Gastrocnemius medialis (tissue), 4 donors: ENCODE data around the gene PHC3. TPM values are rescaled to one million over a fixed set of nuclear protein-coding genes. Genes with fewer than 3 reads are reported as not detected.
"Not testable (repeated sequence)": the region's sequence is repeated elsewhere in the genome, so short reads cannot be mapped to it uniquely, and the experiment has no call there.

Experiments
- ATAC-seq, 2 donors: fragments of 150-250 bp; one replicate each; pipeline ENCODE4 v1.9.1; 2016
- DNase-seq, 2 donors: peaks; one replicate each; pipeline ENCODE4 v3.0.0-alpha.2; 2019
- H3K27ac ChIP-seq, 4 donors: fragments of 200-600 bp; sonication (generic); 1 replicate in 1 of 4; 2 replicates in 3 of 4; pipeline ENCODE4 v1.5.1; 2016 to 2018; ENCODE audit warnings: mild to moderate bottlenecking in 2 of 4, moderate library complexity in 1 of 4
- H3K27me3 ChIP-seq, 3 donors: fragments of 200-600 bp; sonication (generic) in 2 of 3; 1 replicate in 1 of 3; 2 replicates in 2 of 3; pipeline versions ENCODE4 v1.5.1 to v1.6.0; 2016 to 2019; ENCODE audit warnings: mild to moderate bottlenecking in 1 of 3, moderate library complexity in 1 of 3
- H3K36me3 ChIP-seq, 2 donors: fragments of 200-600 bp; sonication (generic) in 1 of 2; one replicate each; pipeline ENCODE4 v1.5.1; 2017 to 2018
- H3K4me1 ChIP-seq, 2 donors: fragments of 200-600 bp; sonication (generic) in 1 of 2; one replicate each; pipeline ENCODE4 v1.5.1; 2016 to 2017; ENCODE audit warnings: mild to moderate bottlenecking in 2 of 2
- H3K4me3 ChIP-seq, 4 donors: fragments of 200-600 bp; sonication (generic) in 3 of 4; 1 replicate in 1 of 4; 2 replicates in 3 of 4; pipeline ENCODE4 v1.5.1; 2016 to 2019; ENCODE audit warnings: mild to moderate bottlenecking in 2 of 4
- H3K9me3 ChIP-seq, 3 donors: fragments of 200-600 bp; sonication (generic) in 2 of 3; 1 replicate in 1 of 3; 2 replicates in 2 of 3; pipeline ENCODE4 v1.5.1; 2016 to 2019
- POLR2A ChIP-seq, 2 donors: fragments of 450-650 bp; IDR thresholded peaks; one replicate each; pipeline ENCODE4 v1.6.1; 2017; ENCODE audit warnings: antibody characterized with exemption in 2 of 2, mild to moderate bottlenecking in 2 of 2, moderate library complexity in 2 of 2
- in situ Hi-C, 4 donors: fragments of 200-750 bp; cut with MboI; loops; one replicate each; pipeline versions ENCODE4 v1.15.0 to v1.8.0; 2017; ENCODE audit warnings: low sequenced_read_pairs in 4 of 4
- intact Hi-C: fragments of 100-400 bp; cut with DNase I; formaldehyde crosslinking; loops from one replicate; pipeline ENCODE4 v1.15.1; 2023; ENCODE audit warnings: low total_unique reads
- total RNA-seq, 4 donors: library from RNA; depleted of rRNA; stranded (reverse); fragments of >200 nt; gene quantifications; one replicate each; pipeline versions ENCODE4 v1.1.0 to v1.2.3, GENCODE V29; 2016
- TF ChIP-seq, protein P1 (sequence below), 5 experiments: fragments of 450-650 bp in 3 of 5; fragments of 200-600 bp in 2 of 5; sonication (generic) in 2 of 5; IDR thresholded peaks in 4 of 5; conservative IDR thresholded peaks in 1 of 5; 1 replicate in 4 of 5; 2 replicates in 1 of 5; pipeline ENCODE4 v1.5.1; 2016 to 2019; ENCODE audit warnings: antibody characterized with exemption in 5 of 5, mild to moderate bottlenecking in 3 of 5, moderate library complexity in 3 of 5

Gene PHC3
- total RNA-seq, 4 donors from 2014 or later, result 25.4 to 37.0 (median 32.4) TPM

GRCh38 chr3:170219850-170220249 lies 38.3 kb upstream of the PHC3 start:
- DNase-seq, result no peak
- no peak for TF ChIP-seq POLR2A (IDR thresholded peaks at IDR 0.05)
- TF ChIP-seq, protein P1, sequence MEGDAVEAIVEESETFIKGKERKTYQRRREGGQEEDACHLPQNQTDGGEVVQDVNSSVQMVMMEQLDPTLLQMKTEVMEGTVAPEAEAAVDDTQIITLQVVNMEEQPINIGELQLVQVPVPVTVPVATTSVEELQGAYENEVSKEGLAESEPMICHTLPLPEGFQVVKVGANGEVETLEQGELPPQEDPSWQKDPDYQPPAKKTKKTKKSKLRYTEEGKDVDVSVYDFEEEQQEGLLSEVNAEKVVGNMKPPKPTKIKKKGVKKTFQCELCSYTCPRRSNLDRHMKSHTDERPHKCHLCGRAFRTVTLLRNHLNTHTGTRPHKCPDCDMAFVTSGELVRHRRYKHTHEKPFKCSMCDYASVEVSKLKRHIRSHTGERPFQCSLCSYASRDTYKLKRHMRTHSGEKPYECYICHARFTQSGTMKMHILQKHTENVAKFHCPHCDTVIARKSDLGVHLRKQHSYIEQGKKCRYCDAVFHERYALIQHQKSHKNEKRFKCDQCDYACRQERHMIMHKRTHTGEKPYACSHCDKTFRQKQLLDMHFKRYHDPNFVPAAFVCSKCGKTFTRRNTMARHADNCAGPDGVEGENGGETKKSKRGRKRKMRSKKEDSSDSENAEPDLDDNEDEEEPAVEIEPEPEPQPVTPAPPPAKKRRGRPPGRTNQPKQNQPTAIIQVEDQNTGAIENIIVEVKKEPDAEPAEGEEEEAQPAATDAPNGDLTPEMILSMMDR (IDR thresholded peaks at IDR 0.05 in 4 of 5, conservative IDR thresholded peaks at IDR 0.05 in 1 of 5), result no peak
- no peak for ATAC-seq
- no peaks in the 10 kb centered on the region for H3K27me3 ChIP-seq
- H3K27ac ChIP-seq, result no peak overlapping the region
- in situ Hi-C loops, result no loop called here
- H3K4me1 ChIP-seq, result peaks cover 6 to 10% of the 10 kb centered on the region in 2 donors
- no peak overlapping the region for H3K4me3 ChIP-seq
- H3K36me3 ChIP-seq, result no peaks in the 10 kb centered on the region
- intact Hi-C loops, result no loop called here
- H3K9me3 ChIP-seq, result no peaks in the 10 kb centered on the region

GRCh38 chr3:170211668-170212067 lies 30.1 kb upstream of the PHC3 start:
- no peak overlapping the region for H3K27ac ChIP-seq
- no peaks in the 10 kb centered on the region for H3K9me3 ChIP-seq
- no peak for ATAC-seq
- H3K4me1 ChIP-seq, result no peaks in the 10 kb centered on the region
- in situ Hi-C loops, result no loop called here
- intact Hi-C loops, result no loop called here
- H3K36me3 ChIP-seq, result no peaks in the 10 kb centered on the region
- DNase-seq, result no peak
- H3K27me3 ChIP-seq, result no peaks in the 10 kb centered on the region
- no peak overlapping the region for H3K4me3 ChIP-seq
- TF ChIP-seq POLR2A (IDR thresholded peaks at IDR 0.05), result no peak
- TF ChIP-seq, protein P1 (IDR thresholded peaks at IDR 0.05 in 4 of 5, conservative IDR thresholded peaks at IDR 0.05 in 1 of 5), result no peak

- DNase-seq (no peak), ATAC-seq (no peak)
- H3K27ac ChIP-seq, result no peak overlapping the region
- intact Hi-C loops (no loop called here), in situ Hi-C loops (no loop called here)
- H3K4me1 ChIP-seq, result no peaks in the 10 kb centered on the region
- no peaks in the 10 kb centered on the region for H3K9me3 ChIP-seq
- H3K36me3 ChIP-seq, result no peaks in the 10 kb centered on the region
- H3K4me3 ChIP-seq, result no peak overlapping the region
- no peak for TF ChIP-seq POLR2A (IDR thresholded peaks at IDR 0.05)
- H3K27me3 ChIP-seq, result no peaks in the 10 kb centered on the region
Measured at GRCh38 chr3:170207717-170208116, 26.2 kb upstream of the PHC3 start.

DNA sequence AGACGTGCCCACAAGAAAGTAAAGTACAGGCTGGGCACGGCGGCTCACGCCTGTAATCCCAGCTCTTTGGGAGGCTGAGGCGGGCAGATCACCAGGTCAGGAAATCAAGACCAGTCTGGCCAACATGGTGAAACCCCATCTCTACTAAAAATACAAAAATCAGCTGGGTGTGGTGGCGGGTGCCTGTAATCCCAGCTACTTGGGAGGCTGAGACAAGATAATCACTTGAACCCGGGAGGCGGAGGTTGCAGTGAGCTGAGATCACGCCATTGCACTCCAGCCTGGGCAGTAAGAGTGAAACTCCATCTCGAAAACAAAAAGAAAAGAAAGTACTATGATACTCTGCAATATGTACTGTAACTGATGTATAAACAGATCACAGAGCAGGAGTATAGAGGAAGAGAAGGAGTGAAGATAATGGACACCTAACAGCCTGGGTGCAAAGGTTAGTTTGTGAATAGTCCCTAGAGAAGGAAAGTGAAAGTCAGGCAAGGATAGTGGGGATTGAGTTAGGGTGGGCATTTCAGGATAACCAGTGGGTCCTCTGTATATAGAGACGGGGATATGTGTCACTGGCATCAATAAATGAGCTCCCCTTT lies 24.7 kb upstream of the PHC3 start:
- in situ Hi-C loops, H3K27ac ChIP-seq, H3K27me3 ChIP-seq, H3K9me3 ChIP-seq, H3K36me3 ChIP-seq, ATAC-seq, H3K4me1 ChIP-seq, H3K4me3 ChIP-seq, intact Hi-C loops, DNase-seq: not testable (repeated sequence)

DNA sequence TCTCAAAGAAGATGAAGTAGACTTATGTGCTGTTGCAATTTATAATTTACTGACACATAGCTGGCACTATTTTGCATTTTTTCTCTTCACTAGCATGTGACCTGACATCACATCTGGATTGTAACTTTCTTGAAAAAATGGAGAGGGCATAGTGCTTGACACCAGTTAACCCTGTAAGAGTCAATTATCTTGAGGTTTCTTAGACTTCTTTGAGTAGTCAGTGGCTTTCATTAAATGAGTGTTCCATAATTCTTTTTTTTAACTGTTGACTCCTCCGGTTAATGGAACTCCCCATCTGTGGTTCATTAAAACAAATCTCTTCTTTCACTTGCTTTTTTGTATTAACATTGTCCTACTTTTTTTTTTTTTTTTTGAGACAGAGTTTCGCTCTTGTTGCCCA lies 23.8 kb upstream of the PHC3 start:
- no peaks in the 10 kb centered on the region for H3K36me3 ChIP-seq
- intact Hi-C loops, result no loop called here
- H3K27ac ChIP-seq, result no peak overlapping the region
- H3K9me3 ChIP-seq, result no peaks in the 10 kb centered on the region
- no peak overlapping the region for H3K4me3 ChIP-seq
- in situ Hi-C loops, result no loop called here
- DNase-seq (no peak), ATAC-seq (no peak)
- no peaks in the 10 kb centered on the region for H3K27me3 ChIP-seq
- TF ChIP-seq, protein P1 (IDR thresholded peaks at IDR 0.05 in 4 of 5, conservative IDR thresholded peaks at IDR 0.05 in 1 of 5), result no peak
- no peak for TF ChIP-seq POLR2A (IDR thresholded peaks at IDR 0.05)
- no peaks in the 10 kb centered on the region for H3K4me1 ChIP-seq

DNA sequence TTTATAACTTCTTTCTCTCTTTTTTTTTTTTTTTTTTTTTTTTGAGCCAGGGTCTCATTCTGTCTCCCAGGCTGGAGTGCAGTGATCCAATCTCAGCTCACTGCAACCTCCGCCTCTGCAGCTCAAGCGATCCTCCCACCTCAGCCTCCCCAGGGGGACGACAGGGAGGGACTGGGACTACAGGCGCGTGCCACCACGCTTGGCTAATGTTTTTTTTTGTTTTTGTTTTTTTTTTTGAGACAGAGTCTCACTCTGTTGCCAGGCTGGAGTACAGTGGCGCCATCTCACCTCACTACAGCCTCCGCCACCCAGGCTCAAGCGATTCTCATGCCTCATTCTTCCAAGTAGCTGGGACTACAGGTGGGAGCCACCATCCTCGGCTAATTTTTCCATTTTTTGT lies 23.0 kb upstream of the PHC3 start:
- no peak for TF ChIP-seq POLR2A (IDR thresholded peaks at IDR 0.05)
- TF ChIP-seq, protein P1 (IDR thresholded peaks at IDR 0.05 in 4 of 5, conservative IDR thresholded peaks at IDR 0.05 in 1 of 5), result no peak
- intact Hi-C loops, result no loop called here
- in situ Hi-C loops, result no loop called here

More for the DNA sequence above, 23.0 kb upstream of the PHC3 start:
- H3K27me3 ChIP-seq, result no peaks in the 10 kb centered on the region
- no peaks in the 10 kb centered on the region for H3K36me3 ChIP-seq
- H3K9me3 ChIP-seq, result no peaks in the 10 kb centered on the region
- ATAC-seq (no peak), DNase-seq (no peak)
- no peaks in the 10 kb centered on the region for H3K4me1 ChIP-seq
- H3K4me3 ChIP-seq, result no peak overlapping the region
- no peak overlapping the region for H3K27ac ChIP-seq
